ENCODE measurements around the gene SH3GL3.

- TF ChIP-seq YY1 (IDR thresholded peaks at IDR 0.05; ENCODE audit: low read depth, low read length): no peak
- no peak for TF ChIP-seq CTCF (IDR thresholded peaks at IDR 0.05; ENCODE audit: control extremely low read depth in 1 of 3, insufficient read depth in 1 of 3, low read depth in 1 of 3, low read length in 3 of 3)
- TF ChIP-seq SP1 (IDR thresholded peaks at IDR 0.05; ENCODE audit: low read depth, low read length): no peak
- no peak for TF ChIP-seq MAX (IDR thresholded peaks at IDR 0.05)
- TF ChIP-seq PHF8 (conservative IDR thresholded peaks at IDR 0.05; ENCODE audit: low read depth, low read length): no peak
- TF ChIP-seq POU5F1 (IDR thresholded peaks at IDR 0.05; ENCODE audit: low read depth, low read length): no peak
These were observed 57.2 kb downstream of the SH3GL3 start for GRCh38 chr15:83504365-83504764.

All from H1 (cell line).